CD4-positive, alpha-beta T cell (primary cell): ENCODE results near the gene MYL4. TPM values are rescaled to one million over a fixed set of nuclear protein-coding genes. Genes with fewer than 3 reads are reported as not detected.

Experiments used
- ATAC-seq: fragments of 200-7000 bp; cut with Tn5 transposase; one replicate; pipeline ENCODE4 v1.10.0; 2022; ENCODE audit warnings: mild to moderate bottlenecking; ENCODE audit not compliant: poor library complexity
- CTCF ChIA-PET: fragments of 350-600 bp; sonication (Branson Sonifier 250); formaldehyde crosslinking; loops from one replicate; lab custom pipeline; 2021; ENCODE audit warnings: antibody characterized with exemption, inconsistent platforms; lab: Charles Lee
- POLR2A ChIA-PET: fragments of 350-600 bp; sonication (Branson Sonifier 250); formaldehyde crosslinking; loops from one replicate; lab custom pipeline; 2021; ENCODE audit warnings: antibody characterized with exemption, inconsistent platforms; lab: Charles Lee
- DNase-seq, 14 experiments: peaks; one replicate each; pipeline ENCODE4 v3.0.0-alpha.2; 2013 to 2020; ENCODE audit warnings: mixed read lengths in 2 of 14
- H3K27ac ChIP-seq, 2 donors: one replicate each; pipeline versions ENCODE4 v1.5.1 to v1.7.0; 2013; ENCODE audit warnings: low read length in 2 of 2, low read depth in 1 of 2, mild to moderate bottlenecking in 1 of 2
- H3K27me3 ChIP-seq, 2 experiments: 1 replicate in 1 of 2; 2 replicates in 1 of 2; pipeline versions ENCODE4 v1.6.1 to v1.7.0; 2013; ENCODE audit warnings: low read length in 2 of 2, control low read depth in 1 of 2, mild to moderate bottlenecking in 1 of 2, moderate library complexity in 1 of 2; ENCODE audit not compliant: insufficient read depth in 2 of 2, control insufficient read depth in 1 of 2
- H3K36me3 ChIP-seq: one replicate; pipeline ENCODE4 v1.6.1; 2013; ENCODE audit warnings: low read length, control low read depth; ENCODE audit not compliant: insufficient read depth
- H3K4me1 ChIP-seq: one replicate; pipeline ENCODE4 v1.6.1; 2013; ENCODE audit warnings: low read length, control low read depth; ENCODE audit not compliant: insufficient read depth
- H3K4me3 ChIP-seq: one replicate; pipeline ENCODE4 v1.5.1; 2013; ENCODE audit warnings: mild to moderate bottlenecking, low read length, moderate library complexity
- H3K9me3 ChIP-seq, 2 experiments: 1 replicate in 1 of 2; 2 replicates in 1 of 2; pipeline versions ENCODE4 v1.6.1 to v1.7.0; 2013; ENCODE audit warnings: low read length in 2 of 2, mild to moderate bottlenecking in 2 of 2, control low read depth in 1 of 2, moderate library complexity in 1 of 2; ENCODE audit not compliant: control insufficient read depth in 1 of 2, insufficient read depth in 1 of 2
- H3K27ac Mint-ChIP-seq: one replicate; pipeline ENCODE4 v1.8.0; 2020; ENCODE audit warnings: mixed read lengths
- H3K27me3 Mint-ChIP-seq: one replicate; pipeline ENCODE4 v1.8.0; 2021; ENCODE audit warnings: mixed read lengths
- H3K36me3 Mint-ChIP-seq: one replicate; pipeline ENCODE4 v1.8.0; 2021; ENCODE audit warnings: low read depth, mixed read lengths
- H3K4me1 Mint-ChIP-seq: one replicate; pipeline ENCODE4 v1.8.0; 2021; ENCODE audit warnings: low read depth, mixed read lengths
- H3K4me3 Mint-ChIP-seq: one replicate; pipeline ENCODE4 v1.8.0; 2020; ENCODE audit warnings: mild to moderate bottlenecking, mixed read lengths
- H3K9me3 Mint-ChIP-seq: one replicate; pipeline ENCODE4 v1.8.0; 2020; ENCODE audit warnings: mixed read lengths
- intact Hi-C, 2 experiments: fragments of 100-400 bp; cut with DNase I in 1 of 2; cut with micrococcal nuclease in 1 of 2; formaldehyde crosslinking; loops; one replicate each; pipeline versions ENCODE4 v1.15.1 to v1.9.0; 2023 to 2025; cut with DNase I, micrococcal nuclease
- total RNA-seq, 174 experiments: library from RNA in 2 of 174; stranded (reverse) in 2 of 174; gene quantifications; one replicate each; pipeline ENCODE4 v1.2.3 and lab custom pipeline; 2021 to 2026
- TF ChIP-seq, protein P1 (sequence below): fragments of 200-600 bp; IDR thresholded peaks from one replicate; pipeline ENCODE4 v1.8.0; 2022; ENCODE audit warnings: antibody characterized with exemption, mild to moderate bottlenecking

The MYL4 gene
- total RNA-seq, 2 experiments from 2014 or later: not detected

DNA sequence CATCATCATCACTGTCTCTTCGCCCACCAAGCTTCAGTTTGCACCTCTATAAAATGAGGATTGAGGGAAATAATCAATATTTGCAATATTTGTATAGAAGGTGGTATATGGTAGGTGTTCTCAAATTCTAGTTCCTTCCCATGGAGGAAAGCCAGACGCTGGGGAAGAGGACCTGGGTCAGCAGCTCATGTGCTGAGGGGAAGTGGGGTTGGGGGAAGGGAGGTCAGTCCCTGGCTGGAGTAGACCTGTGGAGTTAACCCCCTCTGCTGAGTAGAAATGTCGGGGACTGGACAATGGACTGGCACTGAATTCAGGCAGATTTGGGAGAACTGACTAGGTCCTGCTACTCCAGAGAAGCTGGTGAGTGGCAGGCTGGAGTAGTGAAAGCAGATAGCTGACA, 31.7 kb downstream of the MYL4 start:
- DNase-seq (no peak), ATAC-seq (no peak)
- Mint-ChIP-seq H3K4me1 (no peaks in the 10 kb centered on the region), H3K36me3 (no peaks in the 10 kb centered on the region), H3K9me3 (no peaks in the 10 kb centered on the region), H3K27ac (no peak overlapping the region), H3K27me3 (peaks cover 19% of the 10 kb centered on the region), H3K4me3 (no peak overlapping the region)
- no peak overlapping the region for H3K4me3 ChIP-seq
- no peaks in the 10 kb centered on the region for H3K36me3 ChIP-seq
- TF ChIP-seq, protein P1, sequence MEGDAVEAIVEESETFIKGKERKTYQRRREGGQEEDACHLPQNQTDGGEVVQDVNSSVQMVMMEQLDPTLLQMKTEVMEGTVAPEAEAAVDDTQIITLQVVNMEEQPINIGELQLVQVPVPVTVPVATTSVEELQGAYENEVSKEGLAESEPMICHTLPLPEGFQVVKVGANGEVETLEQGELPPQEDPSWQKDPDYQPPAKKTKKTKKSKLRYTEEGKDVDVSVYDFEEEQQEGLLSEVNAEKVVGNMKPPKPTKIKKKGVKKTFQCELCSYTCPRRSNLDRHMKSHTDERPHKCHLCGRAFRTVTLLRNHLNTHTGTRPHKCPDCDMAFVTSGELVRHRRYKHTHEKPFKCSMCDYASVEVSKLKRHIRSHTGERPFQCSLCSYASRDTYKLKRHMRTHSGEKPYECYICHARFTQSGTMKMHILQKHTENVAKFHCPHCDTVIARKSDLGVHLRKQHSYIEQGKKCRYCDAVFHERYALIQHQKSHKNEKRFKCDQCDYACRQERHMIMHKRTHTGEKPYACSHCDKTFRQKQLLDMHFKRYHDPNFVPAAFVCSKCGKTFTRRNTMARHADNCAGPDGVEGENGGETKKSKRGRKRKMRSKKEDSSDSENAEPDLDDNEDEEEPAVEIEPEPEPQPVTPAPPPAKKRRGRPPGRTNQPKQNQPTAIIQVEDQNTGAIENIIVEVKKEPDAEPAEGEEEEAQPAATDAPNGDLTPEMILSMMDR: no peak
- peaks cover 4 to 6% of the 10 kb centered on the region in 2 experiments for H3K27me3 ChIP-seq
- H3K4me1 ChIP-seq: peaks cover 7% of the 10 kb centered on the region
- CTCF ChIA-PET: no interaction called here
- intact Hi-C loops: no loop called here
- POLR2A ChIA-PET: no interaction called here
- peaks cover 0 to 4% of the 10 kb centered on the region in 2 experiments for H3K9me3 ChIP-seq
- H3K27ac ChIP-seq: no peak overlapping the region

DNA sequence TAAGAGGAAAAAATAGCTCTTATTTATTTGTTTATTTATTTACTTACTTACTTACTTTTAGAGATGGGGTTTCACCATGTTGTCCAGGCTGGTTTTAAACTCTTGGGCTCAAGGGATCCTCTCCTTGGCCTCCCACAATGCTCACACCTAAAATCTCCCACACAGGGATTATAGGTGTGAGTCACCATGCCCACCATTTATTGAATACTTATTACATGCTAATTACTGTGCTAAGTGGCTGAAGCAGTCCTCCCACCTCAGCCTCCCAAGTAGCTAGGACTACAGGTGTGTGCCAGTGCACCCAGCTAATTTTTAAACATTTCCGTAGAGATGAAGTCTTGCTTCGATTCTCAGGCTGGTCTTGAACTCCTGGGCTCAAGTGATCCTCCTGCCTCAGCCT, 33.5 kb downstream of the MYL4 start:
- intact Hi-C loops: no loop called here
- H3K27ac Mint-ChIP-seq: no peak overlapping the region
- H3K27ac ChIP-seq: no peak overlapping the region
- H3K27me3 ChIP-seq: peaks cover 6 to 9% of the 10 kb centered on the region in 2 experiments
- TF ChIP-seq, protein P1: no peak
- CTCF ChIA-PET: interaction anchor here (0.6 to 0.7 kb wide), 2 partner anchors 98 to 401 kb away, joined by 3 to 4 read pairs; no protein-coding TSS in a partner anchor
- DNase-seq (no peak), ATAC-seq (no peak)
- H3K36me3 ChIP-seq: no peaks in the 10 kb centered on the region
- H3K9me3 ChIP-seq: peaks cover 0 to under 1% of the 10 kb centered on the region in 2 experiments
- POLR2A ChIA-PET: no interaction called here
- no peaks in the 10 kb centered on the region for H3K36me3 Mint-ChIP-seq
- H3K27me3 Mint-ChIP-seq: peaks cover 29% of the 10 kb centered on the region
- H3K4me3 Mint-ChIP-seq: no peak overlapping the region
- H3K4me1 ChIP-seq: peaks cover 7% of the 10 kb centered on the region
- H3K4me3 ChIP-seq: no peak overlapping the region
- no peaks in the 10 kb centered on the region for H3K9me3 Mint-ChIP-seq
- no peaks in the 10 kb centered on the region for H3K4me1 Mint-ChIP-seq

DNA sequence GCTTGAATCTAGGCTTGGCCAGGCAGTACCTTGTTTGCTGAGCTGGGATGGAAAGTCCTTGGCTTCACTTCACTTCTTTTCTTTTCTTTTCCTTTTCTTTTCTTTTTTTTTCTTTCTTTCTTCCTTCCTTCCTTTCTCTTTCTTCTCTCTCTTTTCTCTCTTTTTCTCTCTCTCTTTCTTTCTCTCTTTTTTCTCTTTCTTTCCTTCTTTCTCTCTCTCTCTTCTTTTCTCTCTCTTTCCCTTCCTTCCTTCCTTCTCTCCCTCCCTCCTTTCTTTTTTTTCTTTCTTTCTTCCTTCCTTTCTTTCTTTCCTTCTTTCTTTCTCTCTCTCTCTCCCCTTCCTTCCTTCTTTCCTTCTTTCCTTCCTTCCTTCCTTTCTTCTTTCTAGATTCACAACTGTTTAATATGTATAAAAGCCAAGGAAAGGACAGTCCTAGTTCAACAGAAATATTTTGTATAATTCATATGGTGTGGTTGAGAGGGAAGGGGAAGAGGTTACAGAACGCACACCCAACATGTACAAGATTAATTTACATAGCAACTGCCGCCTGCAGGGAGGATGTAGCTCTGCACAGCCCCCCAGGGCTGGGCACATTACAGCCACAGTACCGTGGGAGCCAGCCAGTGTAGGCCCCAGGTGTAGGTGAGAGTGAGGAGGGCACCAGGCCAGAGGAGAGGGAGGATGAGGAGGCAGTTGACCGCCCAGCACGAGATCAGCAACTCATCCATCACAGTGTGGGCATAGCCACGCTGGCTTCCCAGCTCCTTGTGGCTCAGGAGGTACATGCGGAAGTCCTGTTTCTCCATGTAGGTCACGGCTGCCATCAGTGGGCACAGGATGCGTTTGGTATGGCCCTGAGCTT, 34.8 kb downstream of the MYL4 start:
- Histone ChIP-seq H3K36me3 (no peaks in the 10 kb centered on the region), H3K27ac (no peak overlapping the region), H3K9me3 (no peaks in the 10 kb centered on the region), H3K4me1 (peaks cover 7% of the 10 kb centered on the region), H3K27me3 (peaks cover 3 to 9% of the 10 kb centered on the region in 2 experiments), H3K4me3 (no peak overlapping the region)
- ChIA-PET POLR2A (no interaction called here), CTCF (no interaction called here)
- no peak overlapping the region for H3K4me3 Mint-ChIP-seq
- intact Hi-C loops: no loop called here
- TF ChIP-seq, protein P1: no peak
- H3K27me3 Mint-ChIP-seq: peaks cover 29% of the 10 kb centered on the region
- DNase-seq (no peak), ATAC-seq (no peak)
- H3K36me3 Mint-ChIP-seq: no peaks in the 10 kb centered on the region
- H3K9me3 Mint-ChIP-seq: no peaks in the 10 kb centered on the region
- no peak overlapping the region for H3K27ac Mint-ChIP-seq
- no peaks in the 10 kb centered on the region for H3K4me1 Mint-ChIP-seq
